ENCODE measurements around the gene FGF12. TPM values are rescaled to one million over a fixed set of nuclear protein-coding genes. Genes with fewer than 3 reads are reported as not detected.
"Not testable (repeated sequence)": the region's sequence is repeated elsewhere in the genome, so short reads cannot be mapped to it uniquely, and the experiment has no call there.

Gene FGF12
- polyA plus RNA-seq (2011; rRNA removed), result not detected in 2 replicates
- polyA minus RNA-seq (2011; rRNA and poly(A)+ RNA removed), result not detected in 2 replicates

DNA sequence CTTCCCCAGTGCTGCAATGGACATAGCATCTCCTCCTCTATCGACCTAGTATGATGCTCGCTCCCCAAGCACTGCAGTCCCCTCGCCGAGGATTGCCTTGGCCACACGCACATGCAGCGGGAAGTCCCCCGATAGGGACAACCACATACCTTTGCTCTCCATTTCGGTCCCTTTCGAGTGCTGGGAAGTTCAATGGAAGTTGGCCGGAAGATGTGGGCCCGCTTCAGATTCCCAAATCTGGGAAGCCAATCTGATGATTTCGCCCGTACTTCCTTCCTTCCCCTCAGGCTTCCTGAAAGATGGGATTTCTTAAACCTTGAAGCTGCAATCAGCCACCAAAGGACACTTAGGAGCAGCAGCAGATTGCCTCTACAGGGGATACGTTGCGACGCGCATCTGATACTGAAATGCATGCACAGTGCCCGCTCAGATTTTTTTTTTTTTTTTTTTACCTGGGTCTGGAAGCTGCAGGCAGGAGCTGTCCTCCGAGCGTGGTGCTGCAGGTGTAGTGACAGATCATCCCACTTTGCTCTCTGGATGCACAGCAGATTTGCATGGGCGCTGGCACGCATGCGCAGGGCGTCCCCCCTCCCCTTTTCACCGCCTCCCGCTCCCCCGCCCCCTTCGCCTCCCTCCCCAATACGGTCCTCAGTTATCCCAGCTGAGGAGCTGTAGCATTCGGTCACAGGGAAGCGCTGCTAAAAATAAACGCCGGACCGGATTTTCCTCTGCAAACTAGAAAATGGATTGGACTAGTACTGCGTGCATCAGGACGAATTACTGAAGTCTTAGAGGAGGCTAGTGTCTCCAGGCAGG is at the start of gene FGF12:
FGF12 (minus strand) TSS at position 510 of the 816 bp plus-strand sequence.
- TF ChIP-seq CTCF (IDR thresholded peaks at IDR 0.05; ENCODE audit: low read depth, low read length), result no peak
- CTCF ChIA-PET, result no interaction called here
- no peaks in the 10 kb centered on the region for H3K27me3 ChIP-seq (ENCODE audit: control insufficient read depth, insufficient read depth, low read length)
- DNase-seq (ENCODE audit: low read depth, low spot score), result no peak
- H3K9me3 ChIP-seq (ENCODE audit: control insufficient read depth, insufficient read depth, low read length), result no peaks in the 10 kb centered on the region
- H3K4me3 ChIP-seq (ENCODE audit: low read depth, low read length), result no peak within 1 kb of the TSS
- no peak within 1 kb of the TSS for H3K27ac ChIP-seq (ENCODE audit: low read depth, low read length)
- POLR2A ChIA-PET, result no interaction called here

GRCh38 chr3:192774341-192774740 is 47.0 kb upstream of the FGF12 start:
- H3K9me3 ChIP-seq (ENCODE audit: control insufficient read depth, insufficient read depth, low read length); CTCF ChIA-PET; POLR2A ChIA-PET; DNase-seq (ENCODE audit: low read depth, low spot score); H3K4me3 ChIP-seq (ENCODE audit: low read depth, low read length); H3K27me3 ChIP-seq (ENCODE audit: control insufficient read depth, insufficient read depth, low read length); H3K27ac ChIP-seq (ENCODE audit: low read depth, low read length): not testable (repeated sequence)

DNA sequence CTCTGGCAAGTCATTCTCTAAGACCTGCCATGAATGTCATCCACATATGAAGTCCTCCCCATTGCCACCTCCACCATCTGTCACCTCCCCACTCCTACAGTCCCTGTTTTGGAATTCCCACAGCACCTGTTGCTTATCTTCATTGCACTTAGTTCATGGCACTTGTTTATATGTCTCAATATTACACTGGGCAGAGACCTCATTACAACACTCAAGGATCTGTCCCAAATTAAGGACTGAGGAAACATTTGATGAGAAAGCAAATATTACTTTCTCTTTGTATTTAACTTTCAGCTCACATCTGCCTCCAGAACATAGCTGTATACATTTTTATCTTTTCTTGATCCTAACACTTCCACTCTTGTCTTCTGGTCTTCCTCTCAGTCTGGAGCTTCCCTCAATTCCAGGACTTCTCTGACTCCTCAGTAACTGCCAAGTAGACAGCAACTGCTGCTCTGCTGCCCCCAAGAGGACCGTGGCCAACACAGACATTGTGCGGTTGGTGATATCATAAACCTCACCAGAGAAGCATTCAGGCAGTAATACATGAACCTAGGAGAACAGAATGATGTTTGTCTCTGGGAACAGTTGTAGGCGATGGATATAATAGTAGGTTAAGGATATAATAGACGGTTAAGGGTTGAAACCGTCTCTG is 45.0 kb upstream of the FGF12 start:
- Histone ChIP-seq H3K9me3 (ENCODE audit: control insufficient read depth, insufficient read depth, low read length) (peaks cover 3% of the 10 kb centered on the region; the same call in 1 of the 2 replicates), H3K27me3 (ENCODE audit: control insufficient read depth, insufficient read depth, low read length) (no peaks in the 10 kb centered on the region), H3K27ac (ENCODE audit: low read depth, low read length) (no peak overlapping the region), H3K4me3 (ENCODE audit: low read depth, low read length) (no peak overlapping the region)
- CTCF ChIA-PET, result interaction anchor here (0.6 to 1.1 kb wide), 5 partner anchors 10 to 303 kb away, joined by 3 to 8 read pairs (median 3); no protein-coding TSS in a partner anchor
- peak; percentile 55 for TF ChIP-seq CTCF (IDR thresholded peaks at IDR 0.05; ENCODE audit: low read depth, low read length)
- DNase-seq (ENCODE audit: low read depth, low spot score), result no peak
- POLR2A ChIA-PET, result no interaction called here

GRCh38 chr3:192758654-192759053 is 31.3 kb upstream of the FGF12 start:
- no peaks in the 10 kb centered on the region for H3K9me3 ChIP-seq (ENCODE audit: control insufficient read depth, insufficient read depth, low read length)
- no peak for DNase-seq (ENCODE audit: low read depth, low spot score)
- no peak for TF ChIP-seq CTCF (IDR thresholded peaks at IDR 0.05; ENCODE audit: low read depth, low read length)
- no peak overlapping the region for H3K27ac ChIP-seq (ENCODE audit: low read depth, low read length)
- H3K4me3 ChIP-seq (ENCODE audit: low read depth, low read length), result no peak overlapping the region
- POLR2A ChIA-PET, result no interaction called here
- CTCF ChIA-PET, result no interaction called here
- H3K27me3 ChIP-seq (ENCODE audit: control insufficient read depth, insufficient read depth, low read length), result no peaks in the 10 kb centered on the region

DNA sequence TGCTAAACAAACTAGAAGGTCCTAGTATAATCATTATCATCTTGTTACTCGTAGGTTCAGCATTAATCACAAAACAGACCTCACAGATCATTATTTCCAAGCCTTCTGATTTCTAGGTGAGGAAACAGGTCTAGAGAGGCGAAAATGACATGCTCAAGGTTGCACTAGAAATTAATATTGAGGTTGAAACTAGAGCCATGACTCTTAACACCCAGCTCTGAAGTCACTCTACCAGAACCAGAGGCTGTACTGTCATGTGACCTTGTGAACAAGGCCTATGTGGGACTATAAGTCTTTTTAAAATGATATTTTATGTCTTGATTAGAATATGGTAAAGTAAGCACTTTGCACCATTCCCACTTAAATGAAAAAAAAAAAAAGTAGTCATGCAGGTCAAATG is 23.8 kb upstream of the FGF12 start:
- ChIA-PET CTCF (interaction anchor here (0.6 kb wide), 3 partner anchors 52 to 292 kb away, joined by 3 to 13 read pairs (median 4); no protein-coding TSS in a partner anchor), POLR2A (no interaction called here)
- no peak for DNase-seq (ENCODE audit: low read depth, low spot score)
- Histone ChIP-seq H3K27ac (ENCODE audit: low read depth, low read length) (no peak overlapping the region), H3K27me3 (ENCODE audit: control insufficient read depth, insufficient read depth, low read length) (no peaks in the 10 kb centered on the region), H3K9me3 (ENCODE audit: control insufficient read depth, insufficient read depth, low read length) (no peaks in the 10 kb centered on the region), H3K4me3 (ENCODE audit: low read depth, low read length) (no peak overlapping the region)
- no peak for TF ChIP-seq CTCF (IDR thresholded peaks at IDR 0.05; ENCODE audit: low read depth, low read length)
